Suppressor macrophage (primary cell): ENCODE results near the gene ISYNA1.

ENCODE experiments used
- DNase-seq, 4 experiments: peaks; one replicate each; pipeline ENCODE4 v3.0.0-alpha.2; 2020 to 2022
- total RNA-seq, 17 experiments: gene quantifications; one replicate each; lab custom pipeline; 2026; ENCODE audit warnings: mixed read lengths in 6 of 17, inconsistent platforms in 3 of 17; lab: John Stamatoyannopoulos, UW

The ISYNA1 gene
- total RNA-seq, result 3.3 to 14.5 (median 4.6) reads per million in 17 experiments

GRCh38 chr19:18437491-18438330 lies at the start of gene ISYNA1:
Gene ISYNA1, minus strand, starts transcription at chr19:18438133. Its CDS starts 154 bp downstream, at chr19:18437979.
- peak in 3 of 4 experiments; percentile 22 to 53 (median 42) for DNase-seq

- no peak for DNase-seq
Measured at GRCh38 chr19:18486746-18487145, 48.8 kb upstream of the ISYNA1 start.

- no peak for DNase-seq
Measured at GRCh38 chr19:18484992-18485391, 47.1 kb upstream of the ISYNA1 start.

- DNase-seq, result peak; percentile 46 to 63 (median 51)
Measured at GRCh38 chr19:18483119-18483890, 45.4 kb upstream of the ISYNA1 start.

- DNase-seq, result no peak
Measured at GRCh38 chr19:18481505-18482222, 43.7 kb upstream of the ISYNA1 start.

GRCh38 chr19:18480006-18480691 lies 42.2 kb upstream of the ISYNA1 start:
- DNase-seq, result peak; percentile 82 to 86 (median 84)

GRCh38 chr19:18478545-18479311 lies 40.8 kb upstream of the ISYNA1 start:
- DNase-seq, result peak; percentile 96 to 99 (median 97)

GRCh38 chr19:18477974-18478373 lies 40.0 kb upstream of the ISYNA1 start:
- no peak for DNase-seq

- peak; percentile 46 to 65 (median 56) for DNase-seq
Measured at GRCh38 chr19:18477042-18477779, 39.3 kb upstream of the ISYNA1 start.

- DNase-seq, result no peak
Measured at GRCh38 chr19:18476507-18477041, 38.6 kb upstream of the ISYNA1 start.

GRCh38 chr19:18475762-18476331 lies 37.9 kb upstream of the ISYNA1 start:
- no peak for DNase-seq

- DNase-seq, result no peak
Measured at GRCh38 chr19:18475004-18475453, 37.1 kb upstream of the ISYNA1 start.

- DNase-seq, result no peak
Measured at GRCh38 chr19:18474366-18474887, 36.5 kb upstream of the ISYNA1 start.

GRCh38 chr19:18473706-18474087 lies 35.8 kb upstream of the ISYNA1 start:
- DNase-seq, result no peak

GRCh38 chr19:18473003-18473705 lies 35.2 kb upstream of the ISYNA1 start:
- DNase-seq, result no peak

- no peak for DNase-seq
Measured at GRCh38 chr19:18470787-18471186, 32.9 kb upstream of the ISYNA1 start.

GRCh38 chr19:18469069-18469846 lies 31.3 kb upstream of the ISYNA1 start:
- peak; percentile 70 to 87 (median 78) for DNase-seq

- DNase-seq, result no peak
Measured at GRCh38 chr19:18468517-18468916, 30.6 kb upstream of the ISYNA1 start.
